ENCODE results near the gene CAST. TPM values are rescaled to one million over a fixed set of nuclear protein-coding genes. Genes with fewer than 3 reads are reported as not detected.
A peak's percentile ranks its signal among the peaks of the same experiment; 100 is the strongest.

Gene CAST
- total RNA-seq, 1 donor from 2014 or later, result 287 TPM

GRCh38 chr5:96776621-96777020 lies 114.4 kb downstream of the CAST start:
- Histone ChIP-seq H3K4me2 (ENCODE audit: low read length) (no peak overlapping the region), H3K9ac (ENCODE audit: low read length) (no peak overlapping the region), H3K4me3 (ENCODE audit: insufficient read depth, low read depth, low read length) (no peak overlapping the region), H3K27me3 (ENCODE audit: insufficient read depth, low read length) (no peaks in the 10 kb centered on the region), H3K4me1 (ENCODE audit: insufficient read depth, low read length) (peaks cover 10% of the 10 kb centered on the region), H4K20me1 (ENCODE audit: insufficient read depth, low read length) (no peaks in the 10 kb centered on the region), H3K27ac (ENCODE audit: low read depth, low read length) (no peak overlapping the region), H2AFZ (ENCODE audit: low read depth, low read length) (no peak overlapping the region), H3K79me2 (ENCODE audit: insufficient read depth, low read length) (no peaks in the 10 kb centered on the region), H3K36me3 (ENCODE audit: insufficient read depth, low read length) (peaks cover 44% of the 10 kb centered on the region), H3K9me3 (ENCODE audit: insufficient read depth, low read depth, low read length) (no peaks in the 10 kb centered on the region)
- TF ChIP-seq CTCF (IDR thresholded peaks at IDR 0.05; ENCODE audit: insufficient read depth, low read depth, low read length) (no peak), EZH2 (IDR thresholded peaks at IDR 0.05; ENCODE audit: insufficient read depth, low read length) (no peak)
- H3K27ac Mint-ChIP-seq (ENCODE audit: unreplicated experiment), result no peak overlapping the region
- H3K27me3 Mint-ChIP-seq (ENCODE audit: low read depth, unreplicated experiment), result no peaks in the 10 kb centered on the region
- no peak for DNase-seq (ENCODE audit: low read depth)
- peaks cover 25% of the 10 kb centered on the region for H3K36me3 Mint-ChIP-seq (ENCODE audit: low read depth, unreplicated experiment)
- FAIRE-seq, result no peak
- no peak overlapping the region for H3K4me3 Mint-ChIP-seq (ENCODE audit: unreplicated experiment)
- peaks cover 2% of the 10 kb centered on the region for H3K9me3 Mint-ChIP-seq (ENCODE audit: unreplicated experiment)
- peaks cover 10% of the 10 kb centered on the region for H3K4me1 Mint-ChIP-seq (ENCODE audit: low read depth, unreplicated experiment)

DNA sequence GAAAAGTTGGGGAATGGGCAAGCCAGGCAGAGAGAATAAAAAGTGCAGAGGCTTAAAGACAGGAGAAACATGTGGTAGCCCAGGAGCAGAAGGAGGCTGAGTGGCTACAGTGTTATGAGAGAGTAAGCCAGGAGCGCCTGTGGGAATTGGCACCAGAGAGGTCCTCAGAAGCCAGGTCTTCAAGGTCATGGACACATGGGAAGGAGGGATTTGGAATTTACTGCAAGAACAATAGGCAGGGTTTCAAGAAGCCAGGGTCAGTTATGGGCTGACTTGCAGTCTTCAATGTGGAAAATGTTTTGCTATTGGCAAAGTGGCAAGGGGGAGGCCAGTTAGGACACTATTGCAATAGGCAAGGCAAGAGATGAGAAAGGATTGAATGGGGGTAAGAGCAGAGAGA lies 116.2 kb downstream of the CAST start:
- no peak for TF ChIP-seq EZH2 (IDR thresholded peaks at IDR 0.05; ENCODE audit: insufficient read depth, low read length)
- no peak for DNase-seq (ENCODE audit: low read depth)
- H3K4me3 Mint-ChIP-seq (ENCODE audit: unreplicated experiment), result no peak overlapping the region
- Histone ChIP-seq H4K20me1 (ENCODE audit: insufficient read depth, low read length) (no peaks in the 10 kb centered on the region), H3K4me3 (ENCODE audit: insufficient read depth, low read depth, low read length) (no peak overlapping the region), H2AFZ (ENCODE audit: low read depth, low read length) (no peak overlapping the region), H3K9me3 (ENCODE audit: insufficient read depth, low read depth, low read length) (no peaks in the 10 kb centered on the region), H3K4me1 (ENCODE audit: insufficient read depth, low read length) (peaks cover 12% of the 10 kb centered on the region), H3K27ac (ENCODE audit: low read depth, low read length) (no peak overlapping the region), H3K4me2 (ENCODE audit: low read length) (no peak overlapping the region), H3K36me3 (ENCODE audit: insufficient read depth, low read length) (peaks cover 36% of the 10 kb centered on the region), H3K9ac (ENCODE audit: low read length) (no peak overlapping the region), H3K79me2 (ENCODE audit: insufficient read depth, low read length) (no peaks in the 10 kb centered on the region), H3K27me3 (ENCODE audit: insufficient read depth, low read length) (no peaks in the 10 kb centered on the region)
- H3K4me1 Mint-ChIP-seq (ENCODE audit: low read depth, unreplicated experiment), result peaks cover 10% of the 10 kb centered on the region
- peaks cover 29% of the 10 kb centered on the region for H3K36me3 Mint-ChIP-seq (ENCODE audit: low read depth, unreplicated experiment)
- H3K27me3 Mint-ChIP-seq (ENCODE audit: low read depth, unreplicated experiment), result no peaks in the 10 kb centered on the region
- no peak overlapping the region for H3K27ac Mint-ChIP-seq (ENCODE audit: unreplicated experiment)
- FAIRE-seq, result no peak
- H3K9me3 Mint-ChIP-seq (ENCODE audit: unreplicated experiment), result peaks cover 2% of the 10 kb centered on the region

- peaks cover 10% of the 10 kb centered on the region for H3K4me1 Mint-ChIP-seq (ENCODE audit: low read depth, unreplicated experiment)
- H3K9me3 ChIP-seq (ENCODE audit: insufficient read depth, low read depth, low read length), result no peaks in the 10 kb centered on the region
- no peak overlapping the region for H3K4me3 Mint-ChIP-seq (ENCODE audit: unreplicated experiment)
- TF ChIP-seq EZH2 (IDR thresholded peaks at IDR 0.05; ENCODE audit: insufficient read depth, low read length), result no peak
- TF ChIP-seq CTCF (IDR thresholded peaks at IDR 0.05; ENCODE audit: insufficient read depth, low read depth, low read length), result no peak
- H3K4me1 ChIP-seq (ENCODE audit: insufficient read depth, low read length), result peaks cover 12% of the 10 kb centered on the region
- H3K9ac ChIP-seq (ENCODE audit: low read length), result peak overlapping the region; percentile 6
- no peaks in the 10 kb centered on the region for H4K20me1 ChIP-seq (ENCODE audit: insufficient read depth, low read length)
- no peaks in the 10 kb centered on the region for H3K27me3 Mint-ChIP-seq (ENCODE audit: low read depth, unreplicated experiment)
- DNase-seq (ENCODE audit: low read depth) (no peak), FAIRE-seq (peak; percentile 45)
- H3K27me3 ChIP-seq (ENCODE audit: insufficient read depth, low read length), result no peaks in the 10 kb centered on the region
- peaks cover 24% of the 10 kb centered on the region for H3K36me3 ChIP-seq (ENCODE audit: insufficient read depth, low read length)
- H3K36me3 Mint-ChIP-seq (ENCODE audit: low read depth, unreplicated experiment), result peaks cover 30% of the 10 kb centered on the region
- peak overlapping the region; percentile 54 for H3K27ac Mint-ChIP-seq (ENCODE audit: unreplicated experiment)
- H3K27ac ChIP-seq (ENCODE audit: low read depth, low read length), result peak overlapping the region; percentile 35
- no peak overlapping the region for H3K4me3 ChIP-seq (ENCODE audit: insufficient read depth, low read depth, low read length)
- H2AFZ ChIP-seq (ENCODE audit: low read depth, low read length), result no peak overlapping the region
- peaks cover 2% of the 10 kb centered on the region for H3K9me3 Mint-ChIP-seq (ENCODE audit: unreplicated experiment)
- no peaks in the 10 kb centered on the region for H3K79me2 ChIP-seq (ENCODE audit: insufficient read depth, low read length)
- peak overlapping the region; percentile 7 for H3K4me2 ChIP-seq (ENCODE audit: low read length)
These were observed 118.5 kb downstream of the CAST start for GRCh38 chr5:96780626-96781025.

Measured in astrocyte (in vitro differentiated cells and primary cell).